IPS DF 4.7 (cell line): Measurements from ENCODE around the gene MYO5C.

Experiments used
- DNase-seq: peaks from one replicate; pipeline ENCODE4 v3.0.0-alpha.2; 2013; ENCODE audit warnings: low spot score; ENCODE audit errors: extremely low read depth

The MYO5C gene

DNA sequence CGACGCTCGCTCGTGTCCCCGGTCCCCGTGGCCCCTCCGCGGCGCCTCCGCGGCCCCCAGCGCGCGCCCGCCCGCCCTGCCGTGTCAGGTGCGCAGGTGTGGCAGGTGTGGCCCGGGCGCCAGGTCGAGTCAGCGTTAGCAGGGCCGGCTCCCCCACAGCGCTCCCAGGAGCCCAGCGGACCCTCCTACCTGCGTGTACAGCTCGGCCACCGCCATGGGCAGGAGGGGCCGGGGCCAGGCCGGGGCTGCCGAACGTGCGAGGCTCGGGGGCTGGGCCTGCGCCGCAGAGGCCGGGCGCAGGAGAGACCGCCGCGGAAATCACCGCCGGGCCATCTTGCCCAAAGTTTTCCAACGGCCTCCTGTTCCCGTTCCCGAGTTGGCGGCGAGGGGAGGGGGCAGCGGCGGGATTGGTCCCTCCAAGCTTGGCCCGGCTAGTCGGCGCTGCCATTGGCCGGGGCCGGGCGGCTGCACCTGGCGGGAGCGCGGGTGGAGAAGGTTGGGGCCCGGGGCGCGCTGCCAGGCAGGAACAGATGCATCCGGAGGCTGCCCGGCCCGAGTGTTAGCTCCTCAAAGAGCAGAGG is at the start of gene MYO5C:
TSS of gene MYO5C (minus strand) at position 384 of the 581 bp plus-strand sequence. CDS start at position 216, 168 bp downstream.
- peak; percentile 19 for DNase-seq

DNA sequence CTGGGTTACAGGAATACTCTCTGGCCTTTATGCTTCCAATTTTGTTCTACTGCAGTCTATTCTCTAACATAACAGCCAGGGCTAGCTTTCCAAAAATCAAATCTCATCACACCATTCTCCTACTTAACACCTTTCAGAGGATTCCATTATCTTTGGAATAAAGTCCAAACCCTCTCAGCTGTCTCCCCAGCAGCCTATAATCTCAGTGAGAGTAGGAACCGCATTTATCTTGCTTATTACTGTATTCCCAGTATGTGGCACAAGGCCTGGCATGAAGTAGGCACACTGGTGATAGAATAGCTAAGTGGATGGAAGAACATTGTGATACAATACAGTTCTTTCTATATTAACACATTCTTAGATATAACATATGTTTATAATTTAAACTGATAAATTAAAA is 49.0 kb upstream of the MYO5C start:
- no peak for DNase-seq

DNA sequence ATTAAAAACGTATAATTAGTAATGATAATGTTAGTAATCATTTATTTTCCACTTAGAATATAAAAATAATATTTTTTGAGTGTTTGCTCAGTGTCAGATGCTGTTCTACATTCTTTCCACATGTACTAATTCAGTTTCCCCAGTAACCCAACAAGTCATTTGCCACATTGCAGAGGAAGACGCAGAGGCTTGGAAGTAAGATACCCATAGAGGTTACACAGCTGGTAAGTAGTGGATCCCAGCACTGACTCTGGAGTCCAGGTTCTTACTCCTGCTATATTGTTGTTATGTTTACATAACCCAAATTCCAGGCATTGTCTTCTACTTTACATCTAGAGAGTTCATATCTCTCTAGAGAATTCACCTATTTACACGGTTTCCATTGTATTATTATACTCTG is 48.2 kb upstream of the MYO5C start:
- no peak for DNase-seq

GRCh38 chr15:52340093-52340492 is 44.5 kb upstream of the MYO5C start:
- DNase-seq = no peak

DNA sequence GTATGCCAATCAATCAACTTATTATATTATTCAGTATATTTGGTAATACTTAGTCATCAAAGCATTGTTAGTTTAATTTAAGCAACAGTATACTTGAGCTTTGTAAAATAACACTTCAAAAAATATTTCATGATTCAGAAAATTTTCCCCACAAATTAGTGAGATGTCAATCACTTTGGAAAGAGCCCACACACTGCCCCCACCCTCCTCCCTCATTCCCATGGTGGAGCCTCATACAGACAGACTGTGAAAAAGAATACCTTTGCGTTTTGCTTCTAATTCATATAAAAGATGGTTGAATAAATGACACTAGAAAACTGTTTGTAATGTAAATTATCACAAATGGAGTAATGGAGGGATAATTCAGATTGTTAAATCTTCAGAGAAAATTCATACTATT is 43.3 kb upstream of the MYO5C start:
- no peak for DNase-seq

DNA sequence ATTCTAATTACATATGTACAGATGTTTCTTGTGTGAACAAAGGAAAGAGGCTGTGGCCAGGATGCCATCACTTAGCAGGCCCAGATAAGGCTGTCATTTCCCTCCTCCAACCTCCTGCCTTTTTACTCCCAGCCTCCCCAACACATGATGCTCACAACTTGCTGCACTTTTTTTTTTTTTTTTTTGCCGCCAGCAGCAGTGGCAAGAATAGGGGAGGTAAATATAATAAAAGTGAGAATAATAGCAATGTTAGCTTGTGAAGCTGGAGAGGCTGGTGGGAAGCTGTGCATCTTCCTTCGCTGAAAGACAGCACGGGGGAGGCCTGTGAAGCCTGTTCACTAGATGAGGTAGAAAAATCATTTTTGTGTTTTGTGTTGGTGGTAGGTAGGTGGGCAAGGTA is 42.5 kb upstream of the MYO5C start:
- no peak for DNase-seq

GRCh38 chr15:52337198-52337853 is 41.7 kb upstream of the MYO5C start:
- DNase-seq = no peak

- DNase-seq = no peak
Measured at GRCh38 chr15:52336529-52336928, 40.9 kb upstream of the MYO5C start.

DNA sequence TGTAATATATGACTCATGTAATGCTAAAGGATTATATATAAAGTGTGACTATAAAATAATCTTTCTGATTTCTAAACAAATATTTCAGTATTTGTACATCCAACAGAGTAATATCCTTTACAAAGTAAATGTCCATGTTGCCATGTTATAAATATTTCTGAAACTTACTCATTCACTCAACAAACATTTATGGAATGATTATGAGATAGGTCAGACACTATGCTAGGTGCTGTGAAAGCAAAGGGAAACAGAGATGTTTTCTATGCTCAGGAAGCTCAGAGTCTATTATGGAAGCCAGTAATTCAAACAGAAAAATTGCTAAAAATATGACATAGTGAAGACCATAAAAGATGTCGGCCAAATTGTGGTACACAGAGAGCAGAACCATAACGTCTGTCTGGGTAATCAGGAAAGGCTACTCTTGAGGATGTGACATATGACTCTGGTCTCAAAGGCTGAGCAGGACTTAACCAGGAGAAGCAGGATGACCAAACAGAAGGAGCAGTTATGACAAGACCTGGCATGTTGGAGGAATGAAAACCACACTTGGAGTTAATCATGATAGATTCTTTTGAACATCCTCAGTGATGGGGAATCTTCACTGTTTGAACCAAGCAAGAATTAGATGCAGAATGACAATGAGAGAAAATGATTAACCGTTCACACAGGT is 39.0 kb upstream of the MYO5C start:
- DNase-seq = no peak

GRCh38 chr15:52331490-52332240 is 36.1 kb upstream of the MYO5C start:
- no peak for DNase-seq

- no peak for DNase-seq
Measured at GRCh38 chr15:52329987-52330386, 34.4 kb upstream of the MYO5C start.

GRCh38 chr15:52329150-52329549 is 33.5 kb upstream of the MYO5C start:
- DNase-seq = no peak

DNA sequence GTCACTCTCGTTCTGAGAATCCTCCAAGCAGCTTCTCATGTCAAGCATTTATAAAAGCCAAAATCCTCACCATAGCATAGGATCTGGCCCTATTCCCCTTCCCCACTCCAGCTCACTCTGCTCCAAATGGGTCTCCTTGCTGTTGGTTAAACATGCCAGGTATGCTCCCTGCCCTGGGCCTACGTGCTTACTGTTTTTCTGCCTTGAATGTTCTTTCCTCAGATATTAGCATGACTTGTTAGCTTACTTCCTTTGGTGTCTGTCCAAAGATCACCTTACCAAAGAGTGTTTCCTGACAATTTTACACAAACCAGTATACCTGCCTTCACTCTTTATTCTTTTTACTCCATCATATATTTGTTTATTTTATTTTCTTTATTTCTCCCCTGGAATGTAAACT is 33.1 kb upstream of the MYO5C start:
- DNase-seq = no peak

- no peak for DNase-seq
Measured at GRCh38 chr15:52326756-52327155, 31.2 kb upstream of the MYO5C start.

GRCh38 chr15:52324109-52324508 is 28.5 kb upstream of the MYO5C start:
- DNase-seq = no peak

DNA sequence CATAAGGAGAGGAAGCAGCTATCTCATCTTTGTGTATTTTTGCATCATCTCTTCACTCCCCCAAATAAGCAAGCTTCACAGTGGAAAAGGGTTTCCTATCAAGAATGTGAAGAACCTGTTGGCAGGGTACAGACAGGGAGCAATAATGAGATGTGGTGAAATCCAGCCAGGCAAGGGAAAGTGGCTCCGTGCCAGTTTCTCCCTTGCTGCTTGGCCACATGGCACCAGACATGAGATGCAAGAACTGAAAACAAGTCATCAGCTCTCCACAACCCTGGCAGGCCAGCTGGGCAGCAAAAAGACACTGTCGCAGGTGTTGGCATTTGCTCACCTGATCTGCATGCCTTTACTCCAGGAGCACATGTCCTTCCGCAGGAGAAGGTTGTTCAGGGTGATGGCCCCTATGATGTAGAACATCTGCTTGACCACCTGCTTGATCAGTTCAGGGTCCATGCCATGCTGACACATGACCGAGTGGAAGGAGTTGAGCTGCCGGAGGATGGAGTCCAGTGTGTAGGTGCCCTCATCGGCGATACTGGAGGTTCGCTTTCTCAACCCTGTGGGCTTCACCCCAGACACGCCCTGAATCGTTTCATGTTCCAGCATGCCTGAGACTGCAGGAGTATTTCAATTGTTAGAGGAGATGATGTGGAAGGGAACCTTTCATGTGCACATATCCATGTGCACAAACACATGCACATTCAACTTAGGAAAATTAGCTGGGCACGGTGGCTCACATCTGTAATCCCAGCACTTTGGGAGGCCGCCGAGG is 23.3 kb upstream of the MYO5C start:
- no peak for DNase-seq

- no peak for DNase-seq
Measured at GRCh38 chr15:52317688-52318087, 22.1 kb upstream of the MYO5C start.

GRCh38 chr15:52317022-52317421 is 21.4 kb upstream of the MYO5C start:
- no peak for DNase-seq

- no peak for DNase-seq
Measured at GRCh38 chr15:52309154-52309548, 13.5 kb upstream of the MYO5C start.

GRCh38 chr15:52308446-52309153 is 13.0 kb upstream of the MYO5C start:
- DNase-seq = no peak

DNA sequence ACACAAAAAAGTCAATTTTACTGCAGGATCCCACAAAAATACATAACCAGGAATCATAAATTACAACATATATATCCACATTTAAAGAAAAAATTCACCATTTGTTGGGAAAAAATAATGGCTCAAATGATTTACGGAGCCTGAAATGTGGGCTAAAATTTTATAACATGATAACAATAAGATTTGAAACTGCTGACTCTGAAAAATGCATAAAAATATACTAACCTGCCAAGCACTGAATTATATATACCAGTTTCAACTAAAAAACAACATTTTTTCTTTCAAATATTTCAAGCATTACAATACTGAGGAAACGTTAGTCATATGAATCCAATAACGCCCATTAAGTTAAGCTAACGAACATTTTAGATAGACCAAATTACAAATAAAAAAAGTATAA is 12.2 kb upstream of the MYO5C start:
- no peak for DNase-seq
